Panc1 (cell line): ENCODE results near the gene YKT6. TPM values are rescaled to one million over a fixed set of nuclear protein-coding genes. Genes with fewer than 3 reads are reported as not detected.
A peak's percentile ranks its signal among the peaks of the same experiment; 100 is the strongest.

ENCODE experiments used
- ATAC-seq: fragments of 200-7000 bp; cut with Tn5 transposase; 2 replicates; pipeline ENCODE4 v1.9.1; 2020; ENCODE audit warnings: mild to moderate bottlenecking, moderate library complexity
- BruUV-seq: library from RNA; stranded (reverse); fragments of 400-500 nt; replicated peaks from 2 replicates; lab custom pipeline; 2021; lab: Mats Ljungman, UMichigan
- CTCF ChIA-PET: fragments of 300-600 bp; sonication (Branson Sonifier 250); formaldehyde crosslinking; loops from one replicate; lab custom pipeline; 2022; ENCODE audit warnings: antibody characterized with exemption; lab: Charles Lee
- POLR2A ChIA-PET: fragments of 300-600 bp; sonication (Branson Sonifier 250); formaldehyde crosslinking; loops from one replicate; lab custom pipeline; 2022; ENCODE audit warnings: antibody characterized with exemption; lab: Charles Lee
- DNase-seq: peaks from one replicate; pipeline ENCODE4 v3.0.0-alpha.2; 2010; ENCODE audit warnings: low read depth, low spot score
- H3K27ac ChIP-seq: 2 replicates; pipeline ENCODE4 v1.5.1; 2011; ENCODE audit warnings: mild to moderate bottlenecking, low read length, inconsistent platforms
- H3K27me3 ChIP-seq: fragments of 200-500 bp; sonication (Bioruptor generic); 2 replicates; pipeline ENCODE4 v1.6.0; 2014; ENCODE audit warnings: low read length, inconsistent platforms; ENCODE audit not compliant: control insufficient read depth, insufficient read depth
- H3K36me3 ChIP-seq: fragments of 200-500 bp; sonication (Bioruptor generic); 2 replicates; pipeline ENCODE4 v1.5.1; 2014; ENCODE audit warnings: inconsistent platforms, mild to moderate bottlenecking, low read length, moderate library complexity; ENCODE audit not compliant: control insufficient read depth, insufficient read depth
- H3K4me1 ChIP-seq: 2 replicates; pipeline ENCODE4 v1.5.1; 2011; ENCODE audit warnings: inconsistent platforms, mild to moderate bottlenecking, low read length, moderate library complexity; ENCODE audit not compliant: control insufficient read depth, insufficient read depth
- H3K4me3 ChIP-seq, 2 experiments: 2 replicates each; pipeline ENCODE4 v1.5.1; 2011 to 2012; ENCODE audit warnings: low read depth in 2 of 2, low read length in 2 of 2, mild to moderate bottlenecking in 2 of 2, inconsistent platforms in 1 of 2, moderate library complexity in 1 of 2
- H3K9me3 ChIP-seq: fragments of 200-500 bp; sonication (Bioruptor generic); 2 replicates; pipeline ENCODE4 v1.5.1; 2014; ENCODE audit warnings: low read depth, mild to moderate bottlenecking, inconsistent platforms, low read length, moderate library complexity; ENCODE audit not compliant: control insufficient read depth, insufficient read depth
- POLR2AphosphoS5 ChIP-seq: IDR thresholded peaks from 2 replicates; pipeline ENCODE4 v1.6.1; 2012; ENCODE audit warnings: mild to moderate bottlenecking, low read depth, low read length, moderate library complexity
- SIN3A ChIP-seq: IDR thresholded peaks from 2 replicates; pipeline ENCODE4 v1.6.1; 2012; ENCODE audit warnings: low read depth, mild to moderate bottlenecking, low read length, moderate library complexity, borderline replicate concordance; ENCODE audit not compliant: insufficient read depth
- TCF7L2 ChIP-seq: IDR thresholded peaks from 2 replicates; pipeline ENCODE4 v1.6.1; 2011; ENCODE audit warnings: mild to moderate bottlenecking, low read depth, low read length, inconsistent platforms
- in situ Hi-C: cut with HindIII; loops from 2 replicates; pipeline ENCODE4 v1.10.0; 2016; ENCODE audit warnings: low sequenced_read_pairs, low pct_unique_long_range_greater_than_20kb
- intact Hi-C: fragments of 100-400 bp; cut with micrococcal nuclease; formaldehyde crosslinking; loops from one replicate; pipeline ENCODE4 v1.10.0; 2022; ENCODE audit not compliant: unreplicated experiment
- total RNA-seq: library from RNA; stranded (reverse); gene quantifications from one replicate; pipeline ENCODE4 v1.2.1, GENCODE V29; 2021; ENCODE audit not compliant: unreplicated experiment
- TF ChIP-seq, protein P1 (sequence below): fragments of 450-650 bp; IDR thresholded peaks from 2 replicates; pipeline ENCODE4 v1.5.1; 2017; ENCODE audit warnings: mild to moderate bottlenecking
- TF ChIP-seq, protein P2 (sequence below), 2 experiments: IDR thresholded peaks; 2 replicates each; pipeline ENCODE4 v1.6.1; 2011 to 2012; ENCODE audit warnings: low read depth in 2 of 2, control low read depth in 1 of 2, low read length in 1 of 2, mild to moderate bottlenecking in 1 of 2, moderate library complexity in 1 of 2; ENCODE audit not compliant: insufficient read depth in 1 of 2

YKT6 gene
- total RNA-seq, 1 experiment from 2014 or later: 207 TPM

DNA sequence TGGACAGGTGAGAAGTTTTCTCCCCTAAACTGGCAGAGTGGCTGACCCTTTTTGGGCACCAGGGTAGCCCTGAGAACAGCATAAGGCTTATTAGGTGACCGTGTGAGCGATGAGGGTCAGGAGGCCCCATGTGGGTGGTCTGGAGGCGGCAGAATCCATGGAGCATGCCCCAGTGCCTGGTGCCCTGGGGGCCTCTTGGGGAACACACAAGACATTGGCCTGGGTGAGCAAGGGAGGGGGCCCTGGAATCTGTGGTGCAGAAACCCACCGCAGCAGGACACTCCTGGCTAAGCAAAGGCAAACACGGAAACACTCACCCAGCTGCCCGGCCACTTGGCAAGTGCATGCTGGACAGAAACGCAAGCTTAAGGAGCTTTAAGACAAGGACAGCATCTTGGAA lies 29.5 kb downstream of the YKT6 start:
- Histone ChIP-seq H3K4me1 (no peaks in the 10 kb centered on the region), H3K9me3 (no peaks in the 10 kb centered on the region), H3K27ac (no peak overlapping the region), H3K36me3 (no peaks in the 10 kb centered on the region), H3K27me3 (no peaks in the 10 kb centered on the region), H3K4me3 (no peak overlapping the region)
- intact Hi-C loops: no loop called here
- in situ Hi-C loops: no loop called here
- BruUV-seq: no TSS peak
- ATAC-seq (no peak), DNase-seq (no peak)
- CTCF ChIA-PET: no interaction called here
- POLR2A ChIA-PET: no interaction called here
- TF ChIP-seq, protein P1, sequence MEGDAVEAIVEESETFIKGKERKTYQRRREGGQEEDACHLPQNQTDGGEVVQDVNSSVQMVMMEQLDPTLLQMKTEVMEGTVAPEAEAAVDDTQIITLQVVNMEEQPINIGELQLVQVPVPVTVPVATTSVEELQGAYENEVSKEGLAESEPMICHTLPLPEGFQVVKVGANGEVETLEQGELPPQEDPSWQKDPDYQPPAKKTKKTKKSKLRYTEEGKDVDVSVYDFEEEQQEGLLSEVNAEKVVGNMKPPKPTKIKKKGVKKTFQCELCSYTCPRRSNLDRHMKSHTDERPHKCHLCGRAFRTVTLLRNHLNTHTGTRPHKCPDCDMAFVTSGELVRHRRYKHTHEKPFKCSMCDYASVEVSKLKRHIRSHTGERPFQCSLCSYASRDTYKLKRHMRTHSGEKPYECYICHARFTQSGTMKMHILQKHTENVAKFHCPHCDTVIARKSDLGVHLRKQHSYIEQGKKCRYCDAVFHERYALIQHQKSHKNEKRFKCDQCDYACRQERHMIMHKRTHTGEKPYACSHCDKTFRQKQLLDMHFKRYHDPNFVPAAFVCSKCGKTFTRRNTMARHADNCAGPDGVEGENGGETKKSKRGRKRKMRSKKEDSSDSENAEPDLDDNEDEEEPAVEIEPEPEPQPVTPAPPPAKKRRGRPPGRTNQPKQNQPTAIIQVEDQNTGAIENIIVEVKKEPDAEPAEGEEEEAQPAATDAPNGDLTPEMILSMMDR: no peak
- no peak for TF ChIP-seq POLR2AphosphoS5
- TF ChIP-seq, protein P2, sequence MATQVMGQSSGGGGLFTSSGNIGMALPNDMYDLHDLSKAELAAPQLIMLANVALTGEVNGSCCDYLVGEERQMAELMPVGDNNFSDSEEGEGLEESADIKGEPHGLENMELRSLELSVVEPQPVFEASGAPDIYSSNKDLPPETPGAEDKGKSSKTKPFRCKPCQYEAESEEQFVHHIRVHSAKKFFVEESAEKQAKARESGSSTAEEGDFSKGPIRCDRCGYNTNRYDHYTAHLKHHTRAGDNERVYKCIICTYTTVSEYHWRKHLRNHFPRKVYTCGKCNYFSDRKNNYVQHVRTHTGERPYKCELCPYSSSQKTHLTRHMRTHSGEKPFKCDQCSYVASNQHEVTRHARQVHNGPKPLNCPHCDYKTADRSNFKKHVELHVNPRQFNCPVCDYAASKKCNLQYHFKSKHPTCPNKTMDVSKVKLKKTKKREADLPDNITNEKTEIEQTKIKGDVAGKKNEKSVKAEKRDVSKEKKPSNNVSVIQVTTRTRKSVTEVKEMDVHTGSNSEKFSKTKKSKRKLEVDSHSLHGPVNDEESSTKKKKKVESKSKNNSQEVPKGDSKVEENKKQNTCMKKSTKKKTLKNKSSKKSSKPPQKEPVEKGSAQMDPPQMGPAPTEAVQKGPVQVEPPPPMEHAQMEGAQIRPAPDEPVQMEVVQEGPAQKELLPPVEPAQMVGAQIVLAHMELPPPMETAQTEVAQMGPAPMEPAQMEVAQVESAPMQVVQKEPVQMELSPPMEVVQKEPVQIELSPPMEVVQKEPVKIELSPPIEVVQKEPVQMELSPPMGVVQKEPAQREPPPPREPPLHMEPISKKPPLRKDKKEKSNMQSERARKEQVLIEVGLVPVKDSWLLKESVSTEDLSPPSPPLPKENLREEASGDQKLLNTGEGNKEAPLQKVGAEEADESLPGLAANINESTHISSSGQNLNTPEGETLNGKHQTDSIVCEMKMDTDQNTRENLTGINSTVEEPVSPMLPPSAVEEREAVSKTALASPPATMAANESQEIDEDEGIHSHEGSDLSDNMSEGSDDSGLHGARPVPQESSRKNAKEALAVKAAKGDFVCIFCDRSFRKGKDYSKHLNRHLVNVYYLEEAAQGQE (IDR thresholded peaks at IDR 0.05; ENCODE audit: insufficient read depth in 1 of 2, low read depth in 2 of 2, low read length in 1 of 2): no peak
- no peak for TF ChIP-seq SIN3A
- no peak for TF ChIP-seq TCF7L2

DNA sequence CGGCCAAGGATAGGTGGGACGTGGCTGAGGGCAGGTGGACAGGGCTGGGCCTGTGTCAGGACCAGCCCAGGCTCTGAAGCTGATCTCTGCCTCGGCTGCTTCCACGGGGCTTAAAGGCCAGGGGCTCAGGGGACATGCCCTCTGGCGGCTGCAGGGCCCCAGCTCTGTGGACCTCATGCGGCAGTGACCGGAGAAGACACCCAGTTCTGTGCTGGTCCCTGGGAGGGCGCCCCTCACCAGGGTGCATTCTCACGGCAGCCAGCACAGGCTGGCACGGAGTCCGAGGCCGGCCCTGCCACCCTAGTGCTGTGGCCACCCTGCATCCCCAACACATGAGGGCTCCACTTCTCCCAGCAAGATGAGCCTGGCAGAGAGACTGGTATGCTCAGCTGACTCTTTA lies 30.3 kb downstream of the YKT6 start:
- intact Hi-C loops: no loop called here
- no peaks in the 10 kb centered on the region for H3K4me1 ChIP-seq
- H3K27ac ChIP-seq: no peak overlapping the region
- DNase-seq: no peak
- peak; percentile 7; the same call in 1 of the 2 replicates for ATAC-seq
- in situ Hi-C loops: no loop called here
- no TSS peak for BruUV-seq
- POLR2A ChIA-PET: no interaction called here
- no peaks in the 10 kb centered on the region for H3K27me3 ChIP-seq
- H3K9me3 ChIP-seq: no peaks in the 10 kb centered on the region
- H3K4me3 ChIP-seq: no peak overlapping the region
- TF ChIP-seq POLR2AphosphoS5 (no peak), TCF7L2 (no peak)
- TF ChIP-seq, protein P2 (IDR thresholded peaks at IDR 0.05; ENCODE audit: insufficient read depth in 1 of 2, low read depth in 2 of 2, low read length in 1 of 2): no peak
- H3K36me3 ChIP-seq: no peaks in the 10 kb centered on the region
- CTCF ChIA-PET: interaction anchor here (0.7 kb wide), 1 partner anchor 22 kb away, joined by 3 read pairs; no protein-coding TSS in a partner anchor
